Dedifferentiated amniotic fluid mesenchymal stem cell (primary cell): ENCODE results near the gene CFAP61.

Experiments used
- DNase-seq: peaks from one replicate; pipeline ENCODE4 v3.0.0-alpha.2; 2016; ENCODE audit errors: extremely low spot score

Gene CFAP61

DNA sequence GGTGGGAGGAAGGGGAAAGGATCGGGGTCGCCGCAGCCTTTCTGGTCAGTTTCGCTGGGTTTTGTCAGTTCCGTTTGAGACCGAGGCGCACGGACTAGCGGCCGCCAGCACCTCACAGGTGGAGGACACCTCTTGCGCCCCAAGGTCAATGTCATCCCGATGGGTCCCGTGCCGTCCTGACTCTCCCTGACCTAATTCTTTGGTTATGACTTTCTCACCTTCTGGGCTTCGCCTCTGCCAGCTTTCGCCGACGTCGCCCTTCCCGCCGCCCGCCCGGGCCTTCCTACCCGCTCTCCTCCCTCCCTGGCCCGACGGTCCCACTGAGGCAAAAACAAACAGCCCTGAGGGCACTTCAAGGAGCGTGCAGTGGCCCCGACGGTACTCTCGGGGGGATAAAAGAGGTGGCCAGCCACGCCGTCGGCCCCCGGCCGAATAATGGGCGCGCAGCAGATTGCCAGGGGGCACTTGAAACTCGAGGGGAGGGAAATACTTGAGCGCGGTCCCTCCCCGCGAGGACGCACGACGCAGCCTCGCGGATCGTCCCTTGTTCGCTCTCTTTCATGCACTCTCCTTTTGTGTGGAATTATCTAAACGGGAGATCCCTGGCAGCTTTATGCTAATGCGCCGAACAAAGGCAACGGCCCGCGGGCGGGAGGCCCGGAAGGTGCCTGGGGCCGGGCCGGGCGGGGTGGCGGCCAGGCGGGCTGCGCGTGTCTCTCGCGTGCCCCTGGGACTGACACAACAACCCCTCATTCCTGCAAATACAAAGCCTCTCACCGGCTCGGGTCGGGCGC lies 311.7 kb downstream of the CFAP61 start:
- no peak for DNase-seq

DNA sequence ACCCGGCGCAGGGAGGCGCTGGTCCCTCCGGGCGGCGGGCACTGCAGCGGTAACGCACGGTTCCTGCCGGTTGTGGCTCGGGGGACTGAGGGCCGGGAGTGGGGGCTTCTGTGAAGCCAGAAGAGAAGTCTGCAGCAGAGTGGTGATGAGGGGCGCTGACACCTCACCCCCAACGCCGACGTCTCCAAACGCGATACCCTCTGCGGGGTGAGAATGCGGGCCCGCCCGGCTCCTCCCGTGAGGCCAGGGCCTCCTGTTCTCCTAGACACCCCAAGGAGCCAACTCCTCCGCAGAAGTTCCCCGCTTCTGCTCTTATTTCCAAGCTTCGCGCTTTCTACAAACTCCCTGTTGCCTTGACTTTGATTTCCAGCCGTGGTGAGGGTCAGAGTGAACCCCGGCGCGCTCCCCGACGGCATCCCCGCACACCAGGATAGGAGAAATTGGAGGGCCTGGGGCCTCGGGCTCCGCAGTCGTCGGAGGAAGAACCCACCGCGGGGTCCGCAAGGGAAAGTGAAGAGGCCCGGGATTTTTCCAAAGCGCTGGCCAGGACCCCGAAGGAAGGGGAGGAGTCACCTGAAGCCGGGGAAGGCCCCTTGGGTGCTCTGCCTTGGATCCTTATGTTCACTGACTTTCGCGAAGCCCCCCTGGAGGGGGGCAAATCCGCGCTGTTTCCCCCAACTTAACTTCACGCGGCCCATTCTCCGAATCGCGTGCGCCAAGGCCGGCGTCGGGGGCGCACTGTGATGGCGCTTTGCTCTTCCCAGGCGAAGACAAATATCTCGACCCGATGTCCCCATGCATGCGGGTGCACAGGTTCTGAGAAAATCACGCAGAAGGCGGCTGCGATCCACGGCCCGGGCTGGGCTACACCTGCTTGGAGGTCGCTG lies 312.5 kb downstream of the CFAP61 start:
- no peak for DNase-seq

DNA sequence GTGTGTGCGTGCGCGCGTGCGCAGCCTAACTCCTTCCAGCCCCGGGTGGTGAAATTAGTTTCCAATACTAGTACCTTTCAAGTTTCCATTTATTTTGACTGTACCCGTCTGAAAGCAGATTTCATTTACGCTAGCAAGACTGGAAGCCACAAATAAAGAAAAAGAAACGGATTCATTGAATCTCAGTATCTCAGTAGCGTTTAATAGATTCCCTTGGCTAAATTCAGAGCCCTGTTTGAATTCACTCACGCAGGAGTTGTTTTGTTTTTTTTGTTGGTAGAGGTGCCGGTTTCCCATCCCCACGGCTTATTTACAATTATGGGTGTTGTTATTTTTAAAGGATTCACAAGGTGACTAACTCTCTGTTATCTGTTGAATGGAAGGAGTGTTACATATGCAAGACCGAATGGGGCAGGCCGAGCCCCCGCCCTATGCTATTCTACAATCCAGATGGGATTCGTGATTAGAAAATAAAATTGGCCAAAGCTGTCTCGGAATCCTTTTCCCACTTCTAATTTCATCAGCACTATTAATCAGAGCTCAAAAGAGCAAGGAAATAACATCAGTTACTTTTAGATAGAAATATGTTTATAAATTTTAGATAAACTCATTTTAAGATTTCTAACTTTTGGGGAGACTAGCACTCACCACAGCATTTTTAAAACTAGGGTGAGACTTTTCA lies 313.3 kb downstream of the CFAP61 start:
- DNase-seq = no peak

DNA sequence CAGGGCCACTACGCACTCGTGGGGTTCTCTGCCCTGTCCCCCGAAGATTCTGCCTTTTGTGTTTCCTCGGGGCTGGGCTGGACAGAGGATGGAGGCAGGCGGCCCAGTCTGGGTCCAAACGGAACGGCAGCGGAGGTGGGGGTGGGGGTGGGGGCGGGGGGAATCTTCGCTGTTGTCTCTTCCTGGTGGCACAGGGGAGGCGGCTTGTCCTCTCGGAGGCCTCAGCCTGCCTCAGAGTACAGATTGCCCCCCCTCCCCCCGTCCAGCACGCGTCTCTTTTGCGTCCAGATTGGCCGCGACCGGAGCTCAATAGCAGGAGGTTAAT lies 314.2 kb downstream of the CFAP61 start:
- no peak for DNase-seq

DNA sequence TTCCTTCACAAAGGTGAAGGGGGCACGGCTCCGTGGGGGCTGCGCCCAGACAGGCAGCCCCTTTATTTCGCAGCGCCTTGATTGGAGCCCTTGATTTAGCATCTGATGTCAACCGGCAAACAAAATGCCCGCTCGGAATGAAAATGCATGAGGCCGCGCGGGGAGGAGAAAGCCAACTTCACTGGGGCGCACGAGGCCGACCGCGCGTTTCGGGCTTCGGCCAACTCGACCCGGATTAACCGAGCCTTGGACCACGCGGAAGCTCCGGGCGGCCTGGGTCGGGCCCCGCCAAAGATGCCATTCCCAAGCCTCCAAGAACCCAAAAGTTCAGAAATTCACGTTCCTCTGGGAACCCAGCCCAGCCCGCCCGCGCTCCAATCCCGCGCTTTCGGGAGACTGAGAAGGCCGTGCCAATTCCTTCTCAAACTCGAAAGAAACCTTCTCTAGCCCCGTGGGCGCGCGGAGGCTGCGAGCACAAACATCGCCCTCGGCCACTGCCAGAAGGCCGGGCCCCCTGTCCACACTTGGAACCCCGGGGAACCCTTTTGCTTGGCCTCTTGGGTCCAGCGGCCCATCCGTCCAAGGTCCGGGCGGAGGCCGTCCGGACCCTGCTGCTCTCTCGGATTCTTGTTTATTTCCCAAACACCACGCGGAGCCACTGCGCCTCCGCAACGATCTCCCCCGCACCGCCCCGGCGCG lies 314.7 kb downstream of the CFAP61 start:
- DNase-seq = no peak

DNA sequence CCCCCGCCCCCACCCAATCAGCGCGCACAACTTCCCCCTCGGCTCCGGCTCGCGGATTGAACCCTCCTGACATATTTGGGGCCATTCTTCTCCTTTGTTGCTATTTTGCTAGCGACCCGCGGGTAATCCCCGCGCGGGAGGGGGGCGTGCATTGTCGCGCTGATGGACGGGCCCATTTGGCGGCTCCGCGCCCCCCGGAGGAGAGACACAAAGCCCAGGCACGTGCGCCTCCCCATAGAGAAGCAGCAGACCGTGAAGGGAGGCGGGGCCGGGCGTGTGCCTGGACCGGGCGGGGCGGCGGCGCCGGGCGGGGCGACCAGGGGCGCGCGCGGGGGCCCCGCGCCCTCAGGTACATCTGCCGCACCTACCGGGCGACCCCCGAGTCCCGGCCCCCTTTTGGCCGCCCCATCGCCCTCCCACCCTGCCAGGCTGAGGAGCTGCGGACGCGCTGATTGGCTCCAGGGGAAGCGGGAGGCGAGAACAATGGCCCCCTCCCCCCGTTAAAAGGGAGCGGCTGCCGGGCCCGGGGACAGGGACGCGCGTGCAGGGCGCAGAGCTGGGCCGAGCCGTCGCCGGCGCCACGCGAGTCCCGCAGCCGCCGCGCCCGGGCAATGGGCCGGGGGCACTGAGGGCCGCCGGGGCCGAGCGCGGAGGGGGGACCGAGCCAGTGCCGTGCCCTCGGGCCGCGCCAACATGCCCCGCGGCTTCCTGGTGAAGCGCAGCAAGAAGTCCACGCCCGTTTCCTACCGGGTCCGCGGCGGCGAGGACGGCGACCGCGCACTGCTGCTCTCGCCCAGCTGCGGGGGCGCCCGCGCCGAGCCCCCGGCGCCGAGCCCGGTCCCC lies 315.5 kb downstream of the CFAP61 start, which contains the start of gene INSM1:
TSS of gene INSM1 (plus strand) at position 530 of the 843 bp plus-strand sequence. CDS start at position 694, 164 bp downstream.
- no peak for DNase-seq

DNA sequence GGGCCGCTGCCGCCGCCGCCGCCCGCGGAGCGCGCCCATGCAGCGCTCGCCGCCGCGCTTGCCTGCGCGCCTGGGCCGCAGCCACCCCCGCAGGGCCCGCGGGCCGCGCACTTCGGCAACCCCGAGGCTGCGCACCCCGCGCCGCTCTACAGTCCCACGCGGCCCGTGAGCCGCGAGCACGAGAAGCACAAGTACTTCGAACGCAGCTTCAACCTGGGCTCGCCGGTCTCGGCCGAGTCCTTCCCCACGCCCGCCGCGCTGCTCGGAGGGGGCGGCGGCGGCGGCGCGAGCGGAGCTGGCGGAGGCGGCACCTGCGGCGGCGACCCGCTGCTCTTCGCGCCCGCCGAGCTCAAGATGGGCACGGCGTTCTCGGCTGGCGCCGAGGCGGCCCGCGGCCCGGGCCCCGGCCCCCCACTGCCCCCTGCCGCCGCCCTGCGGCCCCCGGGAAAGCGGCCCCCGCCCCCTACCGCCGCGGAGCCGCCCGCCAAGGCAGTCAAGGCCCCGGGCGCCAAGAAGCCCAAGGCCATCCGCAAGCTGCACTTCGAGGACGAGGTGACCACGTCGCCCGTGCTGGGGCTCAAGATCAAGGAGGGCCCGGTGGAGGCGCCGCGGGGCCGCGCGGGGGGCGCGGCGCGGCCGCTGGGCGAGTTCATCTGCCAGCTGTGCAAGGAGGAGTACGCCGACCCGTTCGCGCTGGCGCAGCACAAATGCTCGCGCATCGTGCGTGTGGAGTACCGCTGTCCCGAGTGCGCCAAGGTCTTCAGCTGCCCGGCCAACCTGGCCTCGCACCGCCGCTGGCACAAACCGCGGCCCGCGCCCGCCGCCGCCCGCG lies 316.3 kb downstream of the CFAP61 start:
- no peak for DNase-seq

DNA sequence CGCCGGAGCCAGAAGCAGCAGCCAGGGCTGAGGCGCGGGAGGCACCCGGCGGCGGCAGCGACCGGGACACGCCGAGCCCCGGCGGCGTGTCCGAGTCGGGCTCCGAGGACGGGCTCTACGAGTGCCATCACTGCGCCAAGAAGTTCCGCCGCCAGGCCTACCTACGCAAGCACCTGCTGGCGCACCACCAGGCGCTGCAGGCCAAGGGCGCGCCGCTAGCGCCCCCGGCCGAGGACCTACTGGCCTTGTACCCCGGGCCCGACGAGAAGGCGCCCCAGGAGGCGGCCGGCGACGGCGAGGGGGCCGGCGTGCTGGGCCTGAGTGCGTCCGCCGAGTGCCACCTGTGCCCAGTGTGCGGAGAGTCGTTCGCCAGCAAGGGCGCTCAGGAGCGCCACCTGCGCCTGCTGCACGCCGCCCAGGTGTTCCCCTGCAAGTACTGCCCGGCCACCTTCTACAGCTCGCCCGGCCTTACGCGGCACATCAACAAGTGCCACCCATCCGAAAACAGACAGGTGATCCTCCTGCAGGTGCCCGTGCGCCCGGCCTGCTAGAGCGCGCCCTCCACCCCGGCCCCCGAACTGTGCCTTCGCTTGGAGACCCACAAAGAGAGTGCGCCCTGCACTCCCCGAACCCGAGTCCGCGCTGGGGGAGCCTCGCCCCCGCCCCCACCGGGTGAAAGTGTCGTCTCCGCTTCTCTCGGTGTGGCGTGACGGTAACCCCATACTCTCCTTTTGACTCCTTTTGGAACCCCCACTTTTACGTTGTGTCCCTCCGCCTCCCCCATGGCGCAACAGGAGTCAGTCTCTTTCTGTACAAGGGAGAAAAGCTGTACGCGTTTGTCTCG lies 317.1 kb downstream of the CFAP61 start:
- no peak for DNase-seq

DNA sequence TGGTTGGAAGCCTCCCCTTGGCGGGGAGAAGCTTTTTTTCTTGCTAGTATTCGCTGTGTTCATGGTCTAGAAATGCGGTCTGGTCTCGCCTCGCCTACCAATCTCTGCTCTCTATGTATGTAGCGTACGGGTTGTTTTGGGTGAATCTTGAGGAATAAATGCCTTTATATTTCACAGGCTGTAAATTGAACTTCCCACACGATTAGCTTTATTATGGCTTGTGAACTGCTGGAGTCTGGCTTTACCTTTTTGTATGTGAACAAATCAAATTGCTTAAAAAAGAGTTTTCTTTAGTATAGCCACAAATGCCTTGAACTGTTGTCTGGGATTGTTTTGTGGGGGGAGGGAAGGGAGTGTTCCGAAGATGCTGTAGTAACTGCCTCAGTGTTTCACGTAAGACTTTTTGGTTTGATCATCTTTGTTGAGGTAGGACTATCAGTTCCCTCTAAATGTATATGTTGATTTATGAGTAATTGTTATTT lies 317.8 kb downstream of the CFAP61 start:
- no peak for DNase-seq

DNA sequence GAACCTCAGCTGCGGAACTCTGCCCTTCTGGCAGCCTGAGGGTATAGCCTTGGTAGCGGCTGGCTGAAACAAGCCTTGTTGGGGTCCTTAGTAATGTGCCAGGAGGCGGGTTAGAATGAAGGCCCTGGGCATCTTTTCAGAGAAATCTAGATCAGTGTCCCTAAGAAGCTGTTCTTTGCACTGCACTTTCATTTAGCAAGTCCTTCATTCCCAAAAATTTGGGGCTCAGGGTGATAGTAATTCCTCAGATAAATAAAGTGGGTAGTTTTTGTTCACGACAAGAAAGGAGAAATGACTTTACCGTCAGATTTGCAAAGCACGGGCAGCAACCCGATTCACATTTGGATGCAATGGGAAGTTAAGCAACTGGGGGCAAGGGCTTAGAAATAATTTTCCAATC lies 318.8 kb downstream of the CFAP61 start:
- no peak for DNase-seq

DNA sequence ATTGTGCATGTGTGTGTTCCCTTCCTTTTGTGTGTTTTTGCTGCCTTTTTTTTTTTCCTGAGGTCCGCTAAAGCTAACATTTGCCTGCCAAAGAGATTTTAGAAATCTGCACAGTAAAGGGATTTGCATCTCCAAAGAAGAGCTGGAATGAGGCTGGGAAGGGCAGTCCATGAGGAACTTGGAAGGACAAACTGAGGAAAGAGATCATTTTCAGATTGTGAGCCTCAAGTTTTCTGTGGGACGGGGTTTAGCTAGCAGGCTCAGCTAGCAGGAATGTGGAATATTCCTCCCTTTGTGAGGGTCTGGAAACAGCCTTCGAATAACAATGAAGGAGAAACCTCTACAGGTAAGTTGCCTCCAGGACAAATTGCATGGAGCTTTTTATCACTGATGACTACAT lies 319.3 kb downstream of the CFAP61 start:
- no peak for DNase-seq

DNA sequence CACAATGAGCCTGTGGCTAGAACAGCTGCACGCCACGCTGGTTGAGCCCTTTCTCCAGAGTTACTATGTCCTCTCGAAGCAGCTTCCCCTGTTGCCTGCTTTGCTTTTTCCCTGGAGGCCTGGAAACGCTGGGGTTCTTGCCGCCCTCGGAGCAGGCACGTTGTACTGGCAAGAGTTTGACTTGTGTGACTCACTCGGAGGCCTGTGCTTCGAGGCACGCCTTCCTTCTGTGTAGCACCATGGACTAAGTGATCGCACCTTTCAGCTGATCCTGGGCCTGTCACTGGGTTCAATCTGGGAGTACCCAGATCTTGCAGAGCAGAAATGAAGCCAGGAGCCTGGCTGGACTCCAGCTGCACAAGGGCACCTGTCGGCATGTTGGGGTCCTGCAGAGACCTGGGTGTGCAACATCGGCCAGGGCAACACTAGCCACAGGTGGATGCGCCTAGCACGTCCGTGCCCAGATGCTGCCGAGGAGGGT lies 320.8 kb downstream of the CFAP61 start:
- peak; percentile 42 for DNase-seq

DNA sequence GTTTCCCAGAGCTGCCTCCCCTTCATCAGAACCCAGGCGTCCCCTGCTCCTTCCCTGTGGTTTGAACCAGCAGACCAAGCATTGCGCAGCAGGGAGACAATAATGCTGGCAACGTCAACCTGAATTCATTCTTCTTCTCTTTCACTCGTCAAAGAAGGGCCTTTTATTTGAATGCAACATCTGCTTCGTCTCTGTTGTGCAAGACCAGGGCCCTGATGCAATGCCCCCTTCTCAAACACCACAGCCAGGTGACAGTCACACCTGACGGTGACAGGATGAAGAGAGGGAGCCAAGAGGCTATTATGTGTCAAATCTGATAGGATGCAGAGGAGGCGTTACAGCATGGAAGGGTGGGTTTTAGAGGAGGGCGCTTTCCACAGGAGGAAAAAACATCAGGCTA lies 323.5 kb downstream of the CFAP61 start:
- no peak for DNase-seq

DNA sequence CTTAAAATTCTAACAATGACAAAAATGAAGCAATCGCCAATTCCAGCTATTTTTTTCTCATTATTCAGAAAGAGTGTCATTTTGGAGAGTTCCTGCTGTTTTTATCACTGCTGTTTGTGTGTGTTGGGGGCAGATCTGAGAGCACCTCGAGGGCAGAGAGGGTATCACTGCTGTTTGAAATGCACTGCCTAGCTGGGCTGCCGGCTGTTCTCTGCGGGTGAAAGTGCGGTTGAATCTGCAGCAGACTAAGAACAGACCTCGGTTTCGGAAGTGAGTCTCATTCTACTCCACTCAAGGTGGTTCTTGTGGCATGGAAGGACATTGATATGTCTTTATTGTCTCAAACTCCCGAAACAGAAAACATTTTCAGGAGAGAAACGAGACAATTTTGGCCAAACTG lies 333.9 kb downstream of the CFAP61 start:
- DNase-seq = no peak

DNA sequence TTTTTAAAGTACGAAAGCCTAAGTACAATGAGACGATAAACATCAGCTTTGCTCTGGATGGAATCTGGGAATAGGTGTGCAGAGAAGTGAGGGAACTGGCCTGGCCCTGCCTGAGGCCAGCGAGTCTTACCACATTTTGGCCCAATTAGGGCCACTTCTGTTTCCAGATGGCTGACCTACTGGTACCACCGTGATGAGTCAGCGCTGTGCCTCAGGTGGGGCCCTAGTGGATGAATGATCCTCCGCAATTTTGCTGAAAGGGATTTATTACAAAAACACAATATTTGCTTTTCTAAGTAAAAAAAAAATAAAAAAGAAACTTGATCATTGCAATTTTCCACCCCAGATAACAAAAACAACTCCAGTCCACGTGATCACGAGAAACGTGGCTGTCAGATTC lies 338.1 kb downstream of the CFAP61 start:
- no peak for DNase-seq

DNA sequence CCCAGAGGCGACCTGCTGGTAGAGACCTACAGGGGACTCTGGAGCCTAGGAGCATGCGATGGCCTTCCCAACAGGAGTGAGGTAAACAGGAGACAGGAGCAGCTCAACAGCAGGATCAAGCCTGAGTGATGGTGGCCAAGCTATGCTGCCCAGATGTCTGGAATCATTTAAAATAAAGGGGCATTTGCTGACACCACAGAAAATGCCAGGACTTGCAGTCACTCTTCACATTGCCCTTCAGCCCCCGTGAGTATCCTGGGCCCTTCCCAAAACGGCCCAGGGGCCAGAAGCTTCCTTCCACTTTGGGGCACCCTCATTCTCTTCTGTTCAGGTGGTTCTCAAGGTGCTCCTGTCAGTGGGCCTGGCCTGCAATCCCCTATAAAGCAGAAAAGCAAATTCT lies 338.8 kb downstream of the CFAP61 start:
- no peak for DNase-seq

DNA sequence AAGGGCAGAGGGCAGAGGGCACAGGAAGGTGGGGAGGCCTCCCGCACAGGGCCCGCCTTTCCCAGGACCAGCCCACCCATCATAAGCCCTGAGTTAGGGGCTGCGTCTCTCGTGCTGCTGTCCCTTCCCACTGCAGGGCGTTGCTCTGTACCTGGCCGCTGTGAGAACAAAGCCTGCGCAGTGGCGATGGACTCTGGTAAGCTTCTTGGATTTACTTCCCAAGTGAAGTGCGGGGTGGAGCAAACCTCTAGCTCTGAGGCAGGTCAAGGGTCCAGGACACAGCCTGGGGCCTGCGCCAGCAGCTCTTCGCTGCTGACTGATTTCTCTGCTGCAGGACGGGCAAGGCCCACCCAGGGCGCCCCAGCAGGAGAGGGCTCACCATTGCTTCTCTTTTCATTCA lies 339.4 kb downstream of the CFAP61 start:
- DNase-seq = no peak

DNA sequence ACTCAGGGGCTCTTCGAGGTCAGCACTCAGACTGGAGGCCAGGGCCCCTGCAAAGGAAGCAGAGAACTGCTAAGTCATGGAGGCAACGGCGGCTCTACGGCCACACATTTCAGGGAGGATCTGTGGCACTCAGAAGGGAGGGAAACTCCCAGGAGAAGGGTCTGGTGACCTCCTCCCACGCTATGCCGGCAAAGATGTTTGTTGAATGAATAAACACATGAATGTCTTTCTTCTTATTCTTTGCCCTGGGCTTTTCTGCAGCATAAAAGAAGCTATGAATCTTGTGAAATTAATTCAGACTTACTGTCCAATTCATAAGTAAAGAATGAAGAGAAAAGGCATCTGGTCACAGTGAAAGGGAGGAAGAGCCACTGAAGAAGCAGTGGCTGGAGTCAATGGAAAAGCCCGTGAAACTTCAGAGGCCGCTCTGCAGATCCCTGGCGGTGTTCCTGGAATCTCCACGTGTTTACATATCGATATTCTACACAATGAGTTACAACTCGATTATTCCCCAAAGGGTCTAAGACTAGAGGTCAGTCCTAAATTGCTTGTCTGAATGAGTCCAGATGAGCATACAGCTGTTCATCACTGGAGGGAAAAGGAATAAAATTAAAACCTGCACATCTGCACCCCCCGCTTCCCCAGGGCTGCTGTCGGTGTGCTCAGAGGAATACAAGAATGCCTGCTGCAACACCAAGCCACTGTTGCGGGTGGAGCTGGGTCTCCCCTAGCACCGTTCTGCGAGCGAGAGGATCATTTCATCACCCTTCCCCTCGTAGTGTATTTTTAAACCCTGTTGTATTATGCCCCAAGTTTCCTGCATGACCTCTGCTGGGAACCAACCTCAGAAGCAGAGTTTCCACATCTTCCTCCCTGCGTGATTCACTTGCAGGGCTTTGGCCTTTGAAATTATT lies 341.1 kb downstream of the CFAP61 start:
- peak; percentile 52 for DNase-seq
